HG02943 (cell line): ENCODE data around the gene HOMEZ.
"Not testable (repeated sequence)": the region's sequence is repeated elsewhere in the genome, so short reads cannot be mapped to it uniquely, and the experiment has no call there.

Source experiments
- ATAC-seq: cut with Tn5 transposase; IDR thresholded peaks from one replicate; pipeline ENCODE4 v1.9.1; 2021; ENCODE audit warnings: mild to moderate bottlenecking, low read depth, moderate library complexity; ENCODE audit not compliant: unreplicated experiment

Gene HOMEZ

GRCh38 chr14:23286020-23286901, at the start of gene HOMEZ:
TSS of gene HOMEZ (minus strand) at chr14:23286132. CDS start at chr14:23285952, 180 bp downstream.
- peak; percentile 99 for ATAC-seq

- ATAC-seq = no peak
Observed at GRCh38 chr14:23335623-23336022, 49.7 kb upstream of the HOMEZ start.

GRCh38 chr14:23327947-23328744, 42.2 kb upstream of the HOMEZ start:
- no peak for ATAC-seq

- no peak for ATAC-seq
Observed at GRCh38 chr14:23326491-23327332, 40.8 kb upstream of the HOMEZ start.

GRCh38 chr14:23325746-23326145, 39.8 kb upstream of the HOMEZ start:
- not testable (repeated sequence) for ATAC-seq

GRCh38 chr14:23324993-23325392, 39.1 kb upstream of the HOMEZ start:
- no peak for ATAC-seq

GRCh38 chr14:23324455-23324846, 38.5 kb upstream of the HOMEZ start:
- ATAC-seq = no peak

GRCh38 chr14:23323838-23324454, 38.0 kb upstream of the HOMEZ start:
- ATAC-seq = no peak

- no peak for ATAC-seq
Observed at GRCh38 chr14:23322568-23323517, 36.9 kb upstream of the HOMEZ start.

GRCh38 chr14:23321572-23322547, 35.9 kb upstream of the HOMEZ start:
- peak; percentile 8 for ATAC-seq

GRCh38 chr14:23320584-23321571, 34.9 kb upstream of the HOMEZ start, which contains the start of gene PABPN1:
TSS of gene PABPN1 (plus strand) at chr14:23321457. CDS start at chr14:23321470, 13 bp downstream.
- ATAC-seq = peak; percentile 87

GRCh38 chr14:23319746-23320583, 34.0 kb upstream of the HOMEZ start:
- no peak for ATAC-seq

- ATAC-seq = no peak
Observed at GRCh38 chr14:23316300-23316699, 30.4 kb upstream of the HOMEZ start.

- no peak for ATAC-seq
Observed at GRCh38 chr14:23310546-23310945, 24.6 kb upstream of the HOMEZ start.

- no peak for ATAC-seq
Observed at GRCh38 chr14:23308721-23309445, 23.0 kb upstream of the HOMEZ start.
